BE2C (cell line): ENCODE data around the gene DNMT3A.

ENCODE experiments used
- DNase-seq: peaks from one replicate; pipeline ENCODE4 v3.0.0-alpha.2; 2020
- H3K27me3 ChIP-seq: fragments of 250-450 bp; sonication (Bioruptor Pico); 2 replicates; pipeline ENCODE4 v1.5.1; 2020; ENCODE audit warnings: mild to moderate bottlenecking
- H3K36me3 ChIP-seq: fragments of 250-450 bp; sonication (Bioruptor Pico); 2 replicates; pipeline ENCODE4 v1.5.1; 2020; ENCODE audit warnings: mild to moderate bottlenecking
- H3K4me1 ChIP-seq: fragments of 250-450 bp; sonication (Bioruptor Pico); 2 replicates; pipeline ENCODE4 v1.5.1; 2020
- H3K4me3 ChIP-seq: 2 replicates; pipeline ENCODE4 v1.5.1; 2011; ENCODE audit warnings: low read depth, low read length
- H3K9me3 ChIP-seq: fragments of 250-450 bp; sonication (Bioruptor Pico); 2 replicates; pipeline ENCODE4 v1.5.1; 2020
- TF ChIP-seq, protein P1 (sequence below): IDR thresholded peaks from 2 replicates; pipeline ENCODE4 v1.5.1; 2012; ENCODE audit warnings: mild to moderate bottlenecking, low read depth, low read length

DNMT3A gene

DNA sequence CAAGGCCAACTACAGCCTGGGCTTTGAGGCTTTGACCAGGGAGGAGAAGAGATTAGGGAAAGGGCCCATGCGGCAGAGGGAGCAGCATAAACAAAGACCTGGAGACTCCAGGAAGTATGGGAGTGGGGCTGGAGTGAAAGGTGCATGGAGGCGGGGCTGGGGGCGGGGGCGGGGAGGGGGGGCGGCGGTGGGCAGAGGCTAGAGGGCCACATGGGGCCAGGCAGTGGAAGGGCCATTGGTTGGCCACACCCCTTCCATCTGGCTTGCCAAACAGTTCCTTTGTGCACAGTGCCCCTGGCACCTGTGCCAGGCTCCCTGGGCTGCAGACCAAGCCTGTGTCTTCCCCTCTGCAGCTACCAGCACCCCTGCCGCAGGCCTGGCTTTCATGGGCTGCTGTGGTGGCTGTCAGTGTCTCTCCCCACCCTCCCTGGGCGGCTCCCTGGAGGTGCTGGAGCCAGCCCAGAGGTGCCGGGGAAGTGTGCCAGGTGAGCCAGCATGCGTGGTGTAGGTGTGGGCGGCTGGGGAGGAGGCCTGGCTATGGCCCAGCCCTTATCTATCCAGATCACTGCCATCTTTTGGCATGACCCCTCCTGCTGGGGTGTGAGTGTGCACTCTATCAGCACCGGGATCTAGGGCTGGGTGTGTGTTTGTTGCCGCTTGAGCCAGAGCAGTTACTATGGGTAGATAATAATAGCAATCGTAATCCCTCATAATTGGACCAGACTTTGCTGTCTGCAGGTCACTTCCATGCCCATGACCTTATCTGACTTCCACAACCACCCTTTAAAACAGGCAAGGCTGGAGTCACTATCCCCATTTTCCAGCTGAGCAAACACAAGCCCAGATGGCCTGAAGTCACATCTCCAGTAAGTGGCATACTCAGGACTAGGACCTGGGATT, 30.5 kb downstream of the DNMT3A start:
- peaks cover 22% of the 10 kb centered on the region for H3K4me1 ChIP-seq
- H3K4me3 ChIP-seq = peak overlapping the region; percentile 19
- no peaks in the 10 kb centered on the region for H3K9me3 ChIP-seq
- TF ChIP-seq, protein P1, sequence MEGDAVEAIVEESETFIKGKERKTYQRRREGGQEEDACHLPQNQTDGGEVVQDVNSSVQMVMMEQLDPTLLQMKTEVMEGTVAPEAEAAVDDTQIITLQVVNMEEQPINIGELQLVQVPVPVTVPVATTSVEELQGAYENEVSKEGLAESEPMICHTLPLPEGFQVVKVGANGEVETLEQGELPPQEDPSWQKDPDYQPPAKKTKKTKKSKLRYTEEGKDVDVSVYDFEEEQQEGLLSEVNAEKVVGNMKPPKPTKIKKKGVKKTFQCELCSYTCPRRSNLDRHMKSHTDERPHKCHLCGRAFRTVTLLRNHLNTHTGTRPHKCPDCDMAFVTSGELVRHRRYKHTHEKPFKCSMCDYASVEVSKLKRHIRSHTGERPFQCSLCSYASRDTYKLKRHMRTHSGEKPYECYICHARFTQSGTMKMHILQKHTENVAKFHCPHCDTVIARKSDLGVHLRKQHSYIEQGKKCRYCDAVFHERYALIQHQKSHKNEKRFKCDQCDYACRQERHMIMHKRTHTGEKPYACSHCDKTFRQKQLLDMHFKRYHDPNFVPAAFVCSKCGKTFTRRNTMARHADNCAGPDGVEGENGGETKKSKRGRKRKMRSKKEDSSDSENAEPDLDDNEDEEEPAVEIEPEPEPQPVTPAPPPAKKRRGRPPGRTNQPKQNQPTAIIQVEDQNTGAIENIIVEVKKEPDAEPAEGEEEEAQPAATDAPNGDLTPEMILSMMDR = no peak
- peaks cover 3% of the 10 kb centered on the region; the same call in 1 of the 2 replicates for H3K36me3 ChIP-seq
- H3K27me3 ChIP-seq = no peaks in the 10 kb centered on the region
- DNase-seq = peak; percentile 80

GRCh38 chr2:25310709-25310964, 31.1 kb downstream of the DNMT3A start:
- DNase-seq = no peak
- H3K27me3 ChIP-seq = no peaks in the 10 kb centered on the region
- H3K4me1 ChIP-seq = peaks cover 28% of the 10 kb centered on the region
- TF ChIP-seq, protein P1 = no peak
- H3K9me3 ChIP-seq = no peaks in the 10 kb centered on the region
- peak overlapping the region; percentile 19 for H3K4me3 ChIP-seq
- peaks cover 3% of the 10 kb centered on the region; the same call in 1 of the 2 replicates for H3K36me3 ChIP-seq

DNA sequence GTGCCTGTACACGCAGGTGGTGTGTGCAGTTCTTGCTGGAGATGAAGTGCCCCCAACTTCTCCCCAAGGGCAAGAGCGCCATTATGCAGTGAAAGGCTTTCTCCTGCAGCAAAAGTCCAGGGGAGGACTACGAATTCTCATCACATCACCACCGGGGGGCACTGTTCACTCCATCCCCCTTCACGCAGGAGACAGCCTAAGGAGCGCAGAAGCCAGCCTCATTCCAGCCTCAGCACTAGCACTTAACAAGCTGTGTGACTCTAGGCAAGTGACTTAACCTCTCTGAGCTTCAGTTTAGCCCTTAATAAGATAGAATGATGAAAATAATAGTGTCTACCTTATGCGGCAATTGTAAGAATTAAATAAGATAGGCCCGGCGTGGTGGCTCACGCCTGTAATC, 32.3 kb downstream of the DNMT3A start:
- H3K4me3 ChIP-seq = no peak overlapping the region
- H3K36me3 ChIP-seq = peaks cover 3% of the 10 kb centered on the region; the same call in 1 of the 2 replicates
- H3K9me3 ChIP-seq = no peaks in the 10 kb centered on the region
- TF ChIP-seq, protein P1 = peak; percentile 74
- H3K27me3 ChIP-seq = no peaks in the 10 kb centered on the region
- DNase-seq = peak; percentile 80
- H3K4me1 ChIP-seq = peaks cover 31% of the 10 kb centered on the region

- DNase-seq = no peak
- Histone ChIP-seq H3K4me1 (peaks cover 31% of the 10 kb centered on the region), H3K4me3 (no peak overlapping the region), H3K36me3 (peaks cover 3% of the 10 kb centered on the region; the same call in 1 of the 2 replicates), H3K9me3 (no peaks in the 10 kb centered on the region), H3K27me3 (no peaks in the 10 kb centered on the region)
- TF ChIP-seq, protein P1 = no peak
Measured at GRCh38 chr2:25308599-25308998, 33.1 kb downstream of the DNMT3A start.

GRCh38 chr2:25307949-25308557, 33.7 kb downstream of the DNMT3A start:
- H3K27me3 ChIP-seq = no peaks in the 10 kb centered on the region
- peaks cover 4% of the 10 kb centered on the region for H3K36me3 ChIP-seq
- no peak overlapping the region for H3K4me3 ChIP-seq
- TF ChIP-seq, protein P1 = no peak
- no peaks in the 10 kb centered on the region for H3K9me3 ChIP-seq
- DNase-seq = no peak
- H3K4me1 ChIP-seq = peaks cover 31% of the 10 kb centered on the region
